Colonic mucosa (tissue), 4 donors: ENCODE data around the gene RASGEF1C. TPM values are rescaled to one million over a fixed set of nuclear protein-coding genes. Genes with fewer than 3 reads are reported as not detected.

ENCODE experiments used
- DNase-seq: peaks from one replicate; pipeline ENCODE4 v3.0.0-alpha.2; 2020
- H3K27ac ChIP-seq: fragments of 200-600 bp; one replicate; pipeline ENCODE4 v1.8.0; 2021
- H3K27me3 ChIP-seq: fragments of 200-600 bp; one replicate; pipeline ENCODE4 v1.8.0; 2021
- H3K36me3 ChIP-seq: fragments of 200-600 bp; one replicate; pipeline ENCODE4 v1.8.0; 2021
- H3K4me1 ChIP-seq: fragments of 200-600 bp; one replicate; pipeline ENCODE4 v1.8.0; 2021; ENCODE audit warnings: mild to moderate bottlenecking
- H3K4me3 ChIP-seq: fragments of 200-600 bp; one replicate; pipeline ENCODE4 v1.8.0; 2021
- H3K9ac ChIP-seq, 2 donors: one replicate each; pipeline ENCODE4 v1.7.0; 2013; ENCODE audit warnings: control low read depth in 2 of 2, low read depth in 2 of 2, low read length in 2 of 2
- H3K9me3 ChIP-seq: fragments of 200-600 bp; one replicate; pipeline ENCODE4 v1.8.0; 2021
- CTCF ChIP-seq: fragments of 200-600 bp; IDR thresholded peaks from one replicate; pipeline ENCODE4 v1.8.0; 2022; ENCODE audit warnings: antibody characterized with exemption, mild to moderate bottlenecking
- intact Hi-C: fragments of 100-400 bp; cut with DNase I; formaldehyde crosslinking; loops from one replicate; pipeline ENCODE4 v1.14.1; 2022
- total RNA-seq, 2 donors: library from RNA; stranded (reverse); fragmentation: NEBNext Ultra II Directional in 1 of 2; extraction: Animal tissue kit (Norgen Biotek cat#: 25700) in 1 of 2; gene quantifications; one replicate each; pipeline ENCODE4 v1.2.1, GENCODE V29; 2021
- donor health status: healthy.
- donor health status: DM: no; HTN: no; CAD: no.
- donor health status: DM: no; HTN: no; CAD: no.

Gene RASGEF1C
- total RNA-seq, 2 donors from 2014 or later: 0.85 TPM; not detected in 1

GRCh38 chr5:180160789-180161188 lies 48.2 kb downstream of the RASGEF1C start:
- no peak overlapping the region for H3K9ac ChIP-seq
- intact Hi-C loops: no loop called here
- peak; percentile 8 for DNase-seq
- H3K36me3 ChIP-seq: no peaks in the 10 kb centered on the region
- no peak overlapping the region for H3K27ac ChIP-seq
- no peaks in the 10 kb centered on the region for H3K4me1 ChIP-seq
- H3K4me3 ChIP-seq: no peak overlapping the region
- TF ChIP-seq CTCF: no peak
- H3K27me3 ChIP-seq: no peaks in the 10 kb centered on the region
- H3K9me3 ChIP-seq: no peaks in the 10 kb centered on the region

- Histone ChIP-seq H3K9ac (no peak overlapping the region), H3K9me3 (no peaks in the 10 kb centered on the region), H3K36me3 (no peaks in the 10 kb centered on the region), H3K4me3 (no peak overlapping the region), H3K4me1 (no peaks in the 10 kb centered on the region), H3K27me3 (no peaks in the 10 kb centered on the region), H3K27ac (no peak overlapping the region)
- no peak for TF ChIP-seq CTCF
- peak; percentile 9 for DNase-seq
- intact Hi-C loops: no loop called here
Observed at GRCh38 chr5:180160215-180160614, 48.8 kb downstream of the RASGEF1C start.

GRCh38 chr5:180159756-180160155 lies 49.3 kb downstream of the RASGEF1C start:
- Histone ChIP-seq H3K36me3 (no peaks in the 10 kb centered on the region), H3K4me1 (no peaks in the 10 kb centered on the region), H3K4me3 (no peak overlapping the region), H3K27ac (no peak overlapping the region), H3K27me3 (no peaks in the 10 kb centered on the region), H3K9me3 (no peaks in the 10 kb centered on the region), H3K9ac (no peak overlapping the region)
- no peak for TF ChIP-seq CTCF
- intact Hi-C loops: no loop called here
- peak; percentile 4 for DNase-seq

- intact Hi-C loops: no loop called here
- H3K36me3 ChIP-seq: no peaks in the 10 kb centered on the region
- no peak overlapping the region for H3K27ac ChIP-seq
- peak; percentile 4 for DNase-seq
- H3K9ac ChIP-seq: no peak overlapping the region
- no peaks in the 10 kb centered on the region for H3K9me3 ChIP-seq
- TF ChIP-seq CTCF: no peak
- no peak overlapping the region for H3K4me3 ChIP-seq
- H3K27me3 ChIP-seq: no peaks in the 10 kb centered on the region
- no peaks in the 10 kb centered on the region for H3K4me1 ChIP-seq
Observed at GRCh38 chr5:180157866-180158265, 51.1 kb downstream of the RASGEF1C start.

- DNase-seq: peak; percentile 5
Observed at GRCh38 chr5:180156141-180156540, 52.9 kb downstream of the RASGEF1C start.

More at GRCh38 chr5:180156141-180156540, 52.9 kb downstream of the RASGEF1C start:
- no peak for TF ChIP-seq CTCF
- no peaks in the 10 kb centered on the region for H3K9me3 ChIP-seq
- H3K4me1 ChIP-seq: no peaks in the 10 kb centered on the region
- H3K27ac ChIP-seq: no peak overlapping the region
- intact Hi-C loops: no loop called here
- H3K4me3 ChIP-seq: no peak overlapping the region
- no peak overlapping the region for H3K9ac ChIP-seq
- no peaks in the 10 kb centered on the region for H3K36me3 ChIP-seq
- H3K27me3 ChIP-seq: no peaks in the 10 kb centered on the region
